HG03025 (cell line): ENCODE data around the gene SCUBE2.

Experiments
- ATAC-seq: cut with Tn5 transposase; IDR thresholded peaks from one replicate; pipeline ENCODE4 v1.9.1; 2021; ENCODE audit warnings: mild to moderate bottlenecking, moderate library complexity; ENCODE audit not compliant: unreplicated experiment, low FRiP score

Gene SCUBE2

GRCh38 chr11:9091044-9091922 lies at the start of gene SCUBE2:
TSS of gene SCUBE2 (minus strand) at chr11:9091599. CDS start at chr11:9091528, 71 bp downstream.
- ATAC-seq = no peak

- no peak for ATAC-seq
Observed at GRCh38 chr11:9141186-9141585, 49.8 kb upstream of the SCUBE2 start.

- no peak for ATAC-seq
Observed at GRCh38 chr11:9139628-9140357, 48.4 kb upstream of the SCUBE2 start.

- ATAC-seq = no peak
Observed at GRCh38 chr11:9138612-9139579, 47.5 kb upstream of the SCUBE2 start.

- no peak for ATAC-seq
Observed at GRCh38 chr11:9138133-9138453, 46.7 kb upstream of the SCUBE2 start.

GRCh38 chr11:9137293-9138132 lies 46.1 kb upstream of the SCUBE2 start:
- ATAC-seq = no peak

- ATAC-seq = no peak
Observed at GRCh38 chr11:9136741-9137140, 45.3 kb upstream of the SCUBE2 start.

GRCh38 chr11:9133956-9134355 lies 42.6 kb upstream of the SCUBE2 start:
- ATAC-seq = no peak

GRCh38 chr11:9132203-9132878 lies 40.9 kb upstream of the SCUBE2 start:
- no peak for ATAC-seq

GRCh38 chr11:9130297-9130696 lies 38.9 kb upstream of the SCUBE2 start:
- ATAC-seq = no peak

GRCh38 chr11:9126636-9127035 lies 35.2 kb upstream of the SCUBE2 start:
- no peak for ATAC-seq

- no peak for ATAC-seq
Observed at GRCh38 chr11:9125185-9125886, 33.9 kb upstream of the SCUBE2 start.

GRCh38 chr11:9123595-9124304 lies 32.4 kb upstream of the SCUBE2 start:
- ATAC-seq = no peak

GRCh38 chr11:9121469-9121796 lies 30.0 kb upstream of the SCUBE2 start:
- no peak for ATAC-seq

- no peak for ATAC-seq
Observed at GRCh38 chr11:9120664-9121468, 29.5 kb upstream of the SCUBE2 start.

- ATAC-seq = no peak
Observed at GRCh38 chr11:9118277-9118676, 26.9 kb upstream of the SCUBE2 start.

- no peak for ATAC-seq
Observed at GRCh38 chr11:9112075-9112474, 20.7 kb upstream of the SCUBE2 start.
